Trophoblast cell (in vitro differentiated cells and primary cell): ENCODE data around the gene SELENOW.

Source experiments
- DNase-seq, 2 donors: peaks; one replicate each; pipeline ENCODE4 v3.0.0-alpha.2; 2016
- H2AFZ ChIP-seq: 2 replicates; pipeline ENCODE4 v1.6.1; 2013; ENCODE audit warnings: low read length, moderate library complexity, mild to moderate bottlenecking; ENCODE audit not compliant: insufficient read depth, poor library complexity
- H2AK5ac ChIP-seq: 2 replicates; pipeline ENCODE4 v1.6.1; 2013; ENCODE audit warnings: mild to moderate bottlenecking, low read length
- H2BK120ac ChIP-seq: 2 replicates; pipeline ENCODE4 v1.6.1; 2013; ENCODE audit warnings: low read length, mild to moderate bottlenecking, moderate library complexity; ENCODE audit not compliant: insufficient read depth, poor library complexity
- H2BK12ac ChIP-seq: 2 replicates; pipeline ENCODE4 v1.6.1; 2013; ENCODE audit warnings: mild to moderate bottlenecking, low read length, moderate library complexity
- H2BK5ac ChIP-seq: 2 replicates; pipeline ENCODE4 v1.6.1; 2013; ENCODE audit warnings: low read length, low read depth, moderate library complexity, mild to moderate bottlenecking; ENCODE audit not compliant: poor library complexity
- H3K14ac ChIP-seq: 2 replicates; pipeline ENCODE4 v1.6.1; 2013; ENCODE audit warnings: mild to moderate bottlenecking, low read length
- H3K18ac ChIP-seq: 2 replicates; pipeline ENCODE4 v1.6.1; 2013; ENCODE audit warnings: mild to moderate bottlenecking, low read length
- H3K23ac ChIP-seq: 2 replicates; pipeline ENCODE4 v1.6.1; 2013; ENCODE audit warnings: low read length
- H3K27ac ChIP-seq: 2 replicates; pipeline ENCODE4 v1.5.1; 2013; ENCODE audit warnings: low read depth, mild to moderate bottlenecking, inconsistent platforms, low read length, moderate library complexity
- H3K27me3 ChIP-seq: 2 replicates; pipeline ENCODE4 v1.6.1; 2013; ENCODE audit warnings: inconsistent platforms, mild to moderate bottlenecking, low read length, moderate library complexity; ENCODE audit not compliant: insufficient read depth
- H3K36me3 ChIP-seq, 2 experiments: 1 replicate in 1 of 2; 2 replicates in 1 of 2; pipeline ENCODE4 v1.6.1; 2013; ENCODE audit warnings: low read length in 2 of 2, mild to moderate bottlenecking in 2 of 2, moderate library complexity in 1 of 2; ENCODE audit not compliant: insufficient read depth in 2 of 2, control insufficient read depth in 1 of 2
- H3K4ac ChIP-seq: 2 replicates; pipeline ENCODE4 v1.6.1; 2013; ENCODE audit warnings: low read depth, mild to moderate bottlenecking, low read length, moderate library complexity
- H3K4me1 ChIP-seq, 2 experiments: 1 replicate in 1 of 2; 2 replicates in 1 of 2; pipeline ENCODE4 v1.6.1; 2013; ENCODE audit warnings: low read length in 2 of 2, mild to moderate bottlenecking in 2 of 2, moderate library complexity in 1 of 2; ENCODE audit not compliant: insufficient read depth in 2 of 2, control insufficient read depth in 1 of 2
- H3K4me2 ChIP-seq: 2 replicates; pipeline ENCODE4 v1.6.1; 2013; ENCODE audit warnings: inconsistent platforms, mild to moderate bottlenecking, low read length, moderate library complexity
- H3K4me3 ChIP-seq: 2 replicates; pipeline ENCODE4 v1.5.1; 2013; ENCODE audit warnings: mild to moderate bottlenecking, low read depth, low read length, inconsistent platforms
- H3K79me1 ChIP-seq: one replicate; pipeline ENCODE4 v1.6.1; 2013; ENCODE audit warnings: low read length
- H3K79me2 ChIP-seq: 2 replicates; pipeline ENCODE4 v1.6.1; 2013; ENCODE audit warnings: low read length, mild to moderate bottlenecking; ENCODE audit not compliant: control insufficient read depth, insufficient read depth, poor library complexity
- H3K9ac ChIP-seq: 2 replicates; pipeline ENCODE4 v1.6.1; 2013; ENCODE audit warnings: mild to moderate bottlenecking, low read length
- H3K9me3 ChIP-seq: 2 replicates; pipeline ENCODE4 v1.6.1; 2013; ENCODE audit warnings: low read depth, mild to moderate bottlenecking, control low read depth, inconsistent platforms, low read length; ENCODE audit not compliant: insufficient read depth
- H4K12ac ChIP-seq: 2 replicates; pipeline ENCODE4 v1.6.1; 2013; ENCODE audit warnings: low read depth, mild to moderate bottlenecking, low read length, moderate library complexity
- H4K8ac ChIP-seq: 2 replicates; pipeline ENCODE4 v1.6.1; 2013; ENCODE audit warnings: low read depth, mild to moderate bottlenecking, low read length, moderate library complexity
- H4K91ac ChIP-seq: one replicate; pipeline ENCODE4 v1.6.1; 2013; ENCODE audit warnings: low read depth, mild to moderate bottlenecking, low read length, moderate library complexity
- WGBS: extraction: QIAGEN DNeasy Blood & Tissue Kit; methylation state at CpG from one replicate; pipeline ENCODE4 v1.1.7; 2013; ENCODE audit warnings: missing lambda C conversion rate; ENCODE audit not compliant: insufficient read length, insufficient coverage; ENCODE audit errors: extremely low coverage; 5-methylcytosine and 5-hydroxymethylcytosine counted together

Gene SELENOW

DNA sequence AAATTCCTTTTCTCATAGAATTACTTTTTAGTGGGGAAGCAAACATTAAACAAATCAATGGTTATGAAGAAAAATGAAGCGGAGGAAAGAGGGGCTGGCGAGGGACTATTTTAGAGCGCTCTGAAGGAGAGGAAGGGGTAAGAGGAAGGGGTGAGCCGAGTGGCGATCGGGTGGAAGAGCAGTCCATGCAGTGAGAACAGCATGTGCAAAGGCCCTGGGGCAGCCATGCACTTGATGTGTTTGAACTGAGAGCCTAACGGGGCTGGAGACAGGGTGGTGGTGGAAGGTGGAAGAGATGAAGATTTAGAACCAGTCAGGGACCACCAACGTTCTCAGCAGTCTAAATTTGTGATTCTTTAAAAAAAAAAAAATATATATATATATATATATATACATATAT, 47.6 kb upstream of the SELENOW start:
- peaks cover 3 to 16% of the 10 kb centered on the region in 2 experiments for H3K4me1 ChIP-seq
- no peak overlapping the region for H4K8ac ChIP-seq
- no peak overlapping the region for H3K4me2 ChIP-seq
- H2AFZ ChIP-seq, result no peak overlapping the region
- H3K79me2 ChIP-seq, result no peaks in the 10 kb centered on the region
- no peak overlapping the region for H2AK5ac ChIP-seq
- H3K4ac ChIP-seq, result no peak overlapping the region
- H4K12ac ChIP-seq, result no peak overlapping the region
- no peaks in the 10 kb centered on the region for H3K9me3 ChIP-seq
- H2BK120ac ChIP-seq, result no peak overlapping the region
- H3K27me3 ChIP-seq, result no peaks in the 10 kb centered on the region
- H3K18ac ChIP-seq, result no peak overlapping the region
- WGBS, result no CpG with 5 or more reads among the region's 8 CpGs
- H3K9ac ChIP-seq, result no peak overlapping the region
- no peak overlapping the region for H3K14ac ChIP-seq
- H3K27ac ChIP-seq, result no peak overlapping the region
- no peaks in the 10 kb centered on the region for H3K79me1 ChIP-seq
- H3K4me3 ChIP-seq, result no peak overlapping the region
- DNase-seq, result no peak
- H3K23ac ChIP-seq, result no peak overlapping the region
- H2BK12ac ChIP-seq, result no peak overlapping the region
- H3K36me3 ChIP-seq, result peaks cover 3% of the 10 kb centered on the region in 2 experiments
- H2BK5ac ChIP-seq, result no peak overlapping the region
- H4K91ac ChIP-seq, result no peak overlapping the region

DNA sequence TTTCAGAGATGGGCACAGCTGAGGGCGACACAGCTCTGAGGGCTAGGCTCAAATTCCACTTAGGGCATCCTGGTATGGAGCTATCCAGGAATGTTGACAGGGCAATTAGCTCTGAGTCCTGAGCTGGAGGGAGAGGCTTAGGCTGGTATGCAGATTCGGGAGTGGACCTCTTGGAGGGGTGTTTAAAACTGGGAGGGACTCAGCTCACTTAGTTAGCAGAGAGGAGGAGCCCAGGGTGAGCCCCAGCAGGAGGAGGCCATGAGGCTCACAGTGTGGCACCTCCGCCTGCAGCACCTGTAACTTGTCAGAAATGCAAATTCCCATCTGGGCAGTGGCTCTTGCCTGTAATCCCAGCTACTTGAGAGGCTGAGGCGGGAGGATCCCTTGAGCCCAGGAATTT, 43.4 kb upstream of the SELENOW start:
- H4K12ac ChIP-seq, result no peak overlapping the region
- H2AK5ac ChIP-seq, result no peak overlapping the region
- H3K4me1 ChIP-seq, result peaks cover 0 to 3% of the 10 kb centered on the region in 2 experiments
- no peaks in the 10 kb centered on the region for H3K27me3 ChIP-seq
- no peak overlapping the region for H3K18ac ChIP-seq
- H2BK12ac ChIP-seq, result no peak overlapping the region
- H3K79me2 ChIP-seq, result no peaks in the 10 kb centered on the region
- H3K14ac ChIP-seq, result no peak overlapping the region
- DNase-seq, result no peak
- no peak overlapping the region for H2BK120ac ChIP-seq
- no peak overlapping the region for H3K4me2 ChIP-seq
- H4K8ac ChIP-seq, result no peak overlapping the region
- no peaks in the 10 kb centered on the region for H3K79me1 ChIP-seq
- H3K4ac ChIP-seq, result no peak overlapping the region
- no peak overlapping the region for H3K4me3 ChIP-seq
- no peak overlapping the region for H3K23ac ChIP-seq
- no peak overlapping the region for H3K9ac ChIP-seq
- H3K27ac ChIP-seq, result no peak overlapping the region
- peaks cover under 1% of the 10 kb centered on the region for H3K9me3 ChIP-seq
- no peak overlapping the region for H2AFZ ChIP-seq
- H4K91ac ChIP-seq, result no peak overlapping the region
- no peak overlapping the region for H2BK5ac ChIP-seq
- peaks cover 7 to 12% of the 10 kb centered on the region in 2 experiments for H3K36me3 ChIP-seq
- WGBS, result no CpG with 5 or more reads among the region's 4 CpGs

DNA sequence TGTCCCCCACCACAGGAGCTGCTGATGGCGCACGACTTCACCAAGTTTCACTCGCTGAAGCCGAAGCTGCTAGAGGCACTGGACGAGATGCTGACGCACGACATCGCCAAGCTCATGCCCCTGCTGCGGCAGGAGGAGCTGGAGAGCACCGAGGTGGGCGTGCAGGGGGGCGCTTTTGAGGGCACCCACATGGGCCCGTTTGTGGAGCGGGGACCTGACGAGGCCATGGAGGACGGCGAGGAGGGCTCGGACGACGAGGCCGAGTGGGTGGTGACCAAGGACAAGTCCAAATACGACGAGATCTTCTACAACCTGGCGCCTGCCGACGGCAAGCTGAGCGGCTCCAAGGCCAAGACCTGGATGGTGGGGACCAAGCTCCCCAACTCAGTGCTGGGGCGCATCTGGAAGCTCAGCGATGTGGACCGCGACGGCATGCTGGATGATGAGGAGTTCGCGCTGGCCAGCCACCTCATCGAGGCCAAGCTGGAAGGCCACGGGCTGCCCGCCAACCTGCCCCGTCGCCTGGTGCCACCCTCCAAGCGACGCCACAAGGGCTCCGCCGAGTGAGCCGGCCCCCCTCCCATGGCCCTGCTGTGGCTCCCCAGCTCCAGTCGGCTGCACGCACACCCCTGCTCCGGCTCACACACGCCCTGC, 37.5 kb upstream of the SELENOW start:
- no peak overlapping the region for H2BK120ac ChIP-seq
- peaks cover 4 to 6% of the 10 kb centered on the region in 2 experiments for H3K4me1 ChIP-seq
- H4K8ac ChIP-seq, result no peak overlapping the region
- no peak overlapping the region for H3K14ac ChIP-seq
- H3K4me2 ChIP-seq, result no peak overlapping the region
- H4K91ac ChIP-seq, result no peak overlapping the region
- H3K9ac ChIP-seq, result no peak overlapping the region
- peaks cover 2% of the 10 kb centered on the region for H3K9me3 ChIP-seq
- H2AK5ac ChIP-seq, result no peak overlapping the region
- H2AFZ ChIP-seq, result no peak overlapping the region
- no peak overlapping the region for H3K27ac ChIP-seq
- DNase-seq, result no peak
- H3K23ac ChIP-seq, result no peak overlapping the region
- H2BK5ac ChIP-seq, result no peak overlapping the region
- peaks cover 16 to 17% of the 10 kb centered on the region in 2 experiments for H3K36me3 ChIP-seq
- no peak overlapping the region for H2BK12ac ChIP-seq
- H3K79me1 ChIP-seq, result peaks cover 10% of the 10 kb centered on the region
- peaks cover 5% of the 10 kb centered on the region for H3K79me2 ChIP-seq
- no CpG with 5 or more reads among the region's 48 CpGs for WGBS
- H4K12ac ChIP-seq, result no peak overlapping the region
- no peaks in the 10 kb centered on the region for H3K27me3 ChIP-seq
- H3K18ac ChIP-seq, result no peak overlapping the region
- H3K4ac ChIP-seq, result no peak overlapping the region
- no peak overlapping the region for H3K4me3 ChIP-seq

DNA sequence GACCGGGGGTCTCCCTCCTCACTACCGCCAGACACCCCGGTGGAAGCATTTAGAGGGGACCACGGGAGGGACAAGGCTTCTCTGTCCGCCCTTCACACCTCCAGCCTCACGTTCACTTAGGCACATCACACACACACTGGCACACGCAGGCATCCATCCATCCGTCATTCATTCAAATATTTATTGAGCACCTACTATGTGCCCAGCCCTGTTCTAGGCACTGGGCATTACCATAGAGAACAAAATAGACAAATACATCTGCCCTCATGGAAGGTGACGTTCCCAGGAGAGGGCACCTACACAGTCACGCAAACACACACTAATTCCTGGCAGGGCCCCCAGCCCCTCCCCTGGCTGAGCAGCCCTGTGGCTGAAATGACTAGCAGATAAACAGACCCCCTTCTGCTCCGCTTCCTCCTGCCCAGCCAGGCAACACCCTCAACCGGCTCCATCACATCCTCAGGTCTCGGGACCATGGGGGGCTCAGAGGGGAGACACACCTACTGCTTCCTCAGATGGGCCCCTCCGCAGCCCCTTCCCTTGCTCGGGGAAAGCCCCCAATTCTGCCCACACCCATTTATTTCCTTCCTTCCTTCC, 36.9 kb upstream of the SELENOW start:
- Histone ChIP-seq H3K4me2 (no peak overlapping the region), H2AK5ac (no peak overlapping the region), H3K79me1 (peaks cover 10% of the 10 kb centered on the region), H2AFZ (no peak overlapping the region), H3K36me3 (peaks cover 11 to 15% of the 10 kb centered on the region in 2 experiments), H3K79me2 (peaks cover 5% of the 10 kb centered on the region), H3K14ac (no peak overlapping the region), H4K12ac (no peak overlapping the region), H3K9ac (no peak overlapping the region), H3K23ac (no peak overlapping the region), H2BK12ac (no peak overlapping the region), H3K27ac (no peak overlapping the region), H3K4ac (no peak overlapping the region), H3K4me1 (peaks cover 4 to 6% of the 10 kb centered on the region in 2 experiments), H4K91ac (no peak overlapping the region), H2BK5ac (no peak overlapping the region), H2BK120ac (no peak overlapping the region), H3K4me3 (no peak overlapping the region), H3K9me3 (peaks cover 2% of the 10 kb centered on the region), H3K27me3 (no peaks in the 10 kb centered on the region), H3K18ac (no peak overlapping the region), H4K8ac (no peak overlapping the region)
- WGBS, result no CpG with 5 or more reads among the region's 15 CpGs
- DNase-seq, result no peak
